GM19463 (cell line): ENCODE measurements around the gene VPREB3.

Experiments used
- ATAC-seq: cut with Tn5 transposase; IDR thresholded peaks from one replicate; pipeline ENCODE4 v1.9.1; 2021; ENCODE audit warnings: mild to moderate bottlenecking, moderate library complexity; ENCODE audit not compliant: unreplicated experiment

VPREB3 gene

DNA sequence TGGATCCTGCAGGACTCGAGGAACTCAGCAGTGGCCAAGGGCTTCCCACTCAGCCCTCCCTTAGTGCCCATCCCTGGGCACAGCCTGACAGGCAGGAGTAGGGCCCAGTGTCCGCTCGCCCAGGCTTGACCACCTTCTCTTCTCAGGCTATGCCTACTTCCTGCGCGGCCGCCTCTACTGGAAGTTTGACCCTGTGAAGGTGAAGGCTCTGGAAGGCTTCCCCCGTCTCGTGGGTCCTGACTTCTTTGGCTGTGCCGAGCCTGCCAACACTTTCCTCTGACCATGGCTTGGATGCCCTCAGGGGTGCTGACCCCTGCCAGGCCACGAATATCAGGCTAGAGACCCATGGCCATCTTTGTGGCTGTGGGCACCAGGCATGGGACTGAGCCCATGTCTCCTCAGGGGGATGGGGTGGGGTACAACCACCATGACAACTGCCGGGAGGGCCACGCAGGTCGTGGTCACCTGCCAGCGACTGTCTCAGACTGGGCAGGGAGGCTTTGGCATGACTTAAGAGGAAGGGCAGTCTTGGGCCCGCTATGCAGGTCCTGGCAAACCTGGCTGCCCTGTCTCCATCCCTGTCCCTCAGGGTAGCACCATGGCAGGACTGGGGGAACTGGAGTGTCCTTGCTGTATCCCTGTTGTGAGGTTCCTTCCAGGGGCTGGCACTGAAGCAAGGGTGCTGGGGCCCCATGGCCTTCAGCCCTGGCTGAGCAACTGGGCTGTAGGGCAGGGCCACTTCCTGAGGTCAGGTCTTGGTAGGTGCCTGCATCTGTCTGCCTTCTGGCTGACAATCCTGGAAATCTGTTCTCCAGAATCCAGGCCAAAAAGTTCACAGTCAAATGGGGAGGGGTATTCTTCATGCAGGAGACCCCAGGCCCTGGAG lies 29.3 kb upstream of the VPREB3 start:
- no peak for ATAC-seq

DNA sequence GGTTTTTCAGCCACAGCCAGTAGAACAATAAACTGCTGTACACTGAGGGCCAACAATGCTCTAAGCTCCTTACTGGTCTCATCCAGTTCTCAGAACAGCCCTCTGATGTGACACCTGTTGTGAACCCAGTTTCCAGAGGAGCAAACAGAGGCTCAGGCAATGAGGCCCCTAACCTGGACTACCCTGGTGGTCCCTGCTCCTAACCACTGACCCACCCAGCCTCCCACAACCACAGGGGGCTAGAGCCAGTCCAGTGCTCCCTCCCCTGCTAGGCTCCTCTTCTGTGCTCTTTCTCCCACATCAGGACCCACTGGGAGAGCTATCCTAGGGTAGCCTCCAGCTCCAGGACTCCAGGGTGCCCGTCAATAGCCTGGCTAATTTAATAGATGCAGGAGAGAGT lies 28.5 kb upstream of the VPREB3 start:
- ATAC-seq, result no peak

DNA sequence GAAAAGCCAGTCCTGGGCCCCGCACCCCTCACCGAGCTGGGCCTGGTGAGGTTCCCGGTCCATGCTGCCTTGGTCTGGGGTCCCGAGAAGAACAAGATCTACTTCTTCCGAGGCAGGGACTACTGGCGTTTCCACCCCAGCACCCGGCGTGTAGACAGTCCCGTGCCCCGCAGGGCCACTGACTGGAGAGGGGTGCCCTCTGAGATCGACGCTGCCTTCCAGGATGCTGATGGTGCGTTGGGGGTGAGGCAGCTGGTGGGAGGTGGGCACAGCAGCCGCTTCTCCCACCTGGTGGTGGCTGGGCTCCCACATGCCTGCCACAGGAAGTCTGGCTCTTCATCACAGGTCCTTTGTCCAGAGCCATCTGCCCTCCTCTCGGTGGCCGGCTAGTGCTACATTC lies 28.0 kb upstream of the VPREB3 start:
- ATAC-seq, result no peak

DNA sequence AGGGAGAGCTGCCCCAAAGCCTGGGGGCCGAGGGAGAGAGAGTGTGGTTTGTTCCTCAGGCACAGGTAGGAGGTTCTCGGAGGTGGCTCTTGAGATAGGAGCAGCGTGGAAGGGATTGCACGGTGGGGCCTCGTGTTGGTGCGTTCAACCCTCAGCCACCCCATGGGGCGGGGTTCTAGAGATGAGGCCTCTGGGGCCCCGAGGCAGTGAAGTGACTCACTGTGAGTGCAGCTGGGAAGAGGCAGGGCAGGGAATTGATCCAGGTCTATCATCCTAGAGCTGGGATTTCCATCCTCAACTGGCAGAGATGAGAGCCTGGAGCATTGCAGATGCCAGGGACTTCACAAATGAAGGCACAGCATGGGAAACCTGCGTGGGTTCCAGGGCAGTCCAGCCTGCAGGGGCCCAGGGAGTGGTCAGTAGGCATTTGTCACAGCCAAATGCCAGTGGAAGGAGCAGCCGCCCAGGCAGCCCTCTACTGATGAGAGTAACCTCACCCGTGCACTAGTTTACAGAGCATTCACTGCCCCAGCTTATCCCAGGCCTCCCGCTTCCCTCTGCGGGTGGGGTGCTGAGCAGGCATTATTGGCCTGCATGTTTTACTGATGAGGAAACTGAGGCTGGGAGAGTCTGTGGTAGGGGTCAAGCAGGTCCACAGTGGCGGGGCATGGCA lies 27.4 kb upstream of the VPREB3 start:
- ATAC-seq, result no peak

DNA sequence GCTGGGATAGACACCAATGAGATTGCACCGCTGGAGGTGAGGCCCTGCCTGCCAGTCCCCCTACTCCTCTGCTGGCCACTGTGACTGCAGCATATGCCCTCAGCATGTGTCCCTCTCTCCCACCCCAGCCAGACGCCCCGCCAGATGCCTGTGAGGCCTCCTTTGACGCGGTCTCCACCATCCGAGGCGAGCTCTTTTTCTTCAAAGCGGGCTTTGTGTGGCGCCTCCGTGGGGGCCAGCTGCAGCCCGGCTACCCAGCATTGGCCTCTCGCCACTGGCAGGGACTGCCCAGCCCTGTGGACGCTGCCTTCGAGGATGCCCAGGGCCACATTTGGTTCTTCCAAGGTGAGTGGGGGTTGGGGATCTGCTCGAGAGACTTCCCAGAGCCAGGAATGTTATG lies 26.8 kb upstream of the VPREB3 start:
- ATAC-seq, result no peak

DNA sequence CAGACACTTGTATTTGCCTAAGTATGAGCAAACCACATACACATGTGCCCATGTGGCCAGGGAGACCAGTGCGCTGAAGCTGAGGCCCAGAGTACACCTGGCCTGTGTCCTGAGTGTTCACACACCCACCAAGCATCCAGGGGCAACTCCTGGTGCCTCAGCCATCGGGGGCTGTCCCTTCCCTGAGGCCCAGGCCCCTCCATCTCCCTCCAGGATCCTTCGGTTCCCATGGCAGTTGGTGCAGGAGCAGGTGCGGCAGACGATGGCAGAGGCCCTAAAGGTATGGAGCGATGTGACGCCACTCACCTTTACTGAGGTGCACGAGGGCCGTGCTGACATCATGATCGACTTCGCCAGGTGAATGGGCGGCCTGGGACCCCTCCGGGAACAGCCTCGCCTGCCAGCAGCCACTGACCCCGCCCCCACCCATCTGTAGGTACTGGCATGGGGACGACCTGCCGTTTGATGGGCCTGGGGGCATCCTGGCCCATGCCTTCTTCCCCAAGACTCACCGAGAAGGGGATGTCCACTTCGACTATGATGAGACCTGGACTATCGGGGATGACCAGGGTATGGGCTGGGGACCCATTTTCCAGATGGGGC lies 26.0 kb upstream of the VPREB3 start:
- no peak for ATAC-seq

DNA sequence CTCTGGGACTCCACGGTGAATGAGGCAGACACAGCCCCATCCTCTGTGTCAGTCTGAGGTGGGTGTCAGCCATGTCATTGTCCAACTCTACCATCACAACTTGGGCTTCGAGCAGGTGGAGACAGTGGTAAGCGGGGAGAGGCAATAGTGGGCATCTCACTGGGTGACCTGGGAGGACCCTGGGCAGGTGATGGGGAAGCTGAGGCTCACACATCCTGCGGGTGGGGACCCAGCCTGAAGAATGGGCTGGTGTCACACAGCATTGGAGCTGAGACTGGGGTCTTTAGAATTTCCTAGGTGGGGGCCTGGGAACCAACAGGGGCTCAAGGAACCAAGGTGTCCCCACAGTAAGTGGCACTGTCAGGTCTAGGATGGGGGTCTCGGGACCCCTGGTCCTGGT lies 25.5 kb upstream of the VPREB3 start:
- no peak for ATAC-seq

DNA sequence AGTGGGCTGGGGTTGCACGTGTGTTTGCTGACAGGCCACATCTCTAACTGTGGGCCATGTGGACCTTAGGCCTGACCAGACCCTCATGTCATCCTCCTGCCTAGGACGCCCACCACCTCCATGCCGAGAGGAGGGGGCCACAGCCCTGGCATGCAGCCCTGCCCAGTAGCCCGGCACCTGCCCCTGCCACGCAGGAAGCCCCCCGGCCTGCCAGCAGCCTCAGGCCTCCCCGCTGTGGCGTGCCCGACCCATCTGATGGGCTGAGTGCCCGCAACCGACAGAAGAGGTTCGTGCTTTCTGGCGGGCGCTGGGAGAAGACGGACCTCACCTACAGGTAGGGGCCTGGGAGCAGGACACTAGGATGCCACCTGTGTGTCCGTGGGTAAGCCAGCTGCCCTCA lies 24.9 kb upstream of the VPREB3 start:
- no peak for ATAC-seq

DNA sequence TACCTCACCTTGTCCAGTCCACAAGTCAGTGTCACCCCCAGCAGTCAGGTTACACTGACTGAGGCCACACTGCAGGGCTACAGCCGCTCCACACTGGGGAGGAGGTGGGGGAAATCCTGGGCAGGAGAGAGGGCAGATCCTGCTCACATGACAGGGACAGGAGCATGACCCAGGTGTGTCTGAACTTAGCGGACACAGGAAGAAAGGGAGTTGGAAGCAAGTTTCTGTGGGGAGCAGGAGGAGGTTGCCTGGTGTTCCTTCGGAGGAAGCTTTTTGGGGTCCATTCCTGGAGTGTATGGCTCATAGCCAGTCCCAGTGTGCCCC lies 24.3 kb upstream of the VPREB3 start:
- no peak for ATAC-seq

DNA sequence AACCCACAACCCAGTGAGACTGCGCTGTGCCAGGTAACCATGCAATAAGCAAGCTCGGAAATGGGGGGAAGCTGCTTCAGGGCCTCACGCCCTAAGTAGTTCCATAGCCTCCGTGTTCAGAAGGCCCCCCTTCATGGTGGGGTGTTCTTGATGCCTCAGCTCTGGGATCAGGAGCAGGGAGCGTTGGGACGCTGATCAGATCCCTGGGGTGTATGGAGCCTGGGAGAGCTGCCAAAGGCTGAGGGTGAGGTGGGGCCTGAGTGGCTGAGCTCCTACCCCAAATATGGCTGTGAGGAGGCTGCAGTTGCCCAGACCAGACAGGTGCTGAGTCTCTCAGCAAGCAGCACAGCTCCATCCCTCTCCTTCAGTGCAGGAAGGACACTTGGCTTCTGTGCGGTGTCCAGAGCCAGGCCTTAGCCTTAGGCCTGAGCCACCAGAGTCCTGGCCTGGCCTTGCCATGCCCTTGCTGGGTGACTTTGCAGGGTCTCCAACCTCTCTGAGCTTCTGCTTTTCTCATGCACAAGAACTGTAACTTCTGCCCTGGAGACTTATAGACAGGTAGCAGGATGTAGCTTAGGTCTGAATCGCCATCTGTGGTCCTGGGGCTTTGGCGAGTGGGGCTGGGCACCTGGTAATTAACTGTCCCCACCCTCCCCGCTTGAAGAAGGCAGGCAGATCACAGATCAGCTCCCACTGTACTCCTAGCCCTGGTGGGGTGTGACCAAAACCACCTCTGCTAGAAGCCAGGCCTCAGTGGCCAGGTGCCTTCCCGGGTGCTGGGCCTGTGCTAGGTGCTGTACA lies 23.8 kb upstream of the VPREB3 start:
- ATAC-seq, result no peak

DNA sequence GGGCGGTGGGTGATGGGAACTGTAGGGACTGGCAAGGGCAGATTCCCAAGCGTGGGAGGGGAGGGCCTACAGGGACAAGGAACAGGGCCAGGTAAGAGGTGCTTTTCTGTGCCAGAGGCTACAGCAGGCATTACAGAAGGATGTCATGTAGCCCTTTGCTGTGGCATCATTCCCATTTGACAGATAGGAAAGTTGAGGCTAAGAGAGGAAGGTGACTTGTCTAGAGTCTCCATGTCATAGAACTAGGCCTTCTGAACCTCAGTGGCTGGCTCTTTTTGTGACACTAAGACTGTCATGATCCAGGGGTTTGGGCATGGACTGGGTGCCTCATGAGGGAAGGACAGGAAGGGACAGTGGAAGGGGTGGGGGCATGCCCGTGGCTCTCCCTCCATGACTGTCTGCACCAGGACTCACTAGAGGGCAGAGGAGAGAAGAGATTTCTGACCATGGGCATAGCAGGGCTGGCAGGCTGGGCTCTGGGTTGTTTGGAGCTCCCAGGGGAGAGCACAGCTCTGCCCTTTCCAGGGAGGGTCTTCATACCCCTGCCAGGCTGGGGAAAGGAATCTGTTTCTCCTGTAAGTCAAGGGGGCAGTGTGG lies 21.7 kb upstream of the VPREB3 start:
- ATAC-seq, result no peak

DNA sequence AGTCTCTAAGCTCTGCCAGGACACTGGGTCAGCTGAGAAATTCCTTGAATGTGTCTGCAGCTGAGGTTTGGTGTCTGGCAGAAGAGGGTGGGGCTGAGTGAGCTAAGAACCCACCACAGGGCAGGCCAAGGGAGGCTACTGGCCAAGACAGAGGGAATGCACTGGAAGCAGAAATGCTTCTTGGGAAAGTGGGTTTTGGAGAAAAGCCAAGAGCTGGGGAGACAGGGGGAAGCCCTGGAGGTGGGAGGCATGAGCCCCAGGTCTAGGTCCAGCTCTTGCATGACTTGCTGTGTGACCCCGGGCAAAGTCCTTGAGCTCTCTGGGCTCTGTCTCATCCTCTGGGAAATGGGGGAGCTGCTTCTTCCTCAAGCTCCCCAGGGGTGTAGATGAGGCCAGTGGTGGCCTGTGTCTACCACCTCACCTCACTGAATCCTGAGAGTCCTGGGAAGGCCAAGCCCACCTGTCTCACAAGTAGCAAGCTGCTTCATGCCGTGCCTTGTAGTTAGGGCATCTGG lies 20.8 kb upstream of the VPREB3 start:
- no peak for ATAC-seq

DNA sequence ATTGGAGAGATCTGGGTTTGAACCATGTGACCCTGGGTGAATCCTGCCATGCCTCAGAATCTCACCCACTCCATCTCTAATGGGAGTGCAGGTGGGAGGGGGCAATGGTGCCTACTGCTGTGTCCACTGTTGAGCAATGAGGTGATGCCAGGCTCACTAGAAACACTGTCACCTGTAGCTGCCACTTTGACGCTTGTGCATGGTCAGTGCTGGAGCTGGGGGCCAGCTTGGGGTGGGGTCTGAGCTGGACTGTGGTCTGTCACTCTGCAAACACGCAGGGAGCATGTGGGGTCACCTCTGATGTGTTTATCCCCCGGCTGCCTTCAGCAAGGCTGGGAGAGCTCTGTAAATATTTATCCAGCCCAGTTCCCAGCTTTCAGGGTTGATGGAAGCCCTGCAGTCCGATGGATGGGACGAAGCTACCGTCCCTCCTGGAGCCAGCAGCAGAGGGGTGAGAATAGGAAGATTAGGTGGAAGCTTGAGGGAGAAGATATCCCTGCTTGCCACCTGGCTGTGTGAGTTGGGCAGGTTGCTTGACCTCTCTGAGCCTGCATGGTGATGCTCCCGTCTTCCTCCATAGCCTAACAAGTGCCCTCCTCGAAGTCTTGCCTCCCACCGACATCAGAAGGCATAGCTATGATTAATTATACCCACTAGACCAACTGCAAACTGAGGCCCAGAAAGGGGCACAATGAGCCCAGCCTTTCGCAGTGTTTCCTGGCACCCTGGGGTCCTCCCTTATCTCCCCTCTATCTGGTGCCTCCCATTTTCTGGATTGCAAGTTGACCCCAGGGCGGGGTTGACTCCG lies 20.1 kb upstream of the VPREB3 start:
- no peak for ATAC-seq

DNA sequence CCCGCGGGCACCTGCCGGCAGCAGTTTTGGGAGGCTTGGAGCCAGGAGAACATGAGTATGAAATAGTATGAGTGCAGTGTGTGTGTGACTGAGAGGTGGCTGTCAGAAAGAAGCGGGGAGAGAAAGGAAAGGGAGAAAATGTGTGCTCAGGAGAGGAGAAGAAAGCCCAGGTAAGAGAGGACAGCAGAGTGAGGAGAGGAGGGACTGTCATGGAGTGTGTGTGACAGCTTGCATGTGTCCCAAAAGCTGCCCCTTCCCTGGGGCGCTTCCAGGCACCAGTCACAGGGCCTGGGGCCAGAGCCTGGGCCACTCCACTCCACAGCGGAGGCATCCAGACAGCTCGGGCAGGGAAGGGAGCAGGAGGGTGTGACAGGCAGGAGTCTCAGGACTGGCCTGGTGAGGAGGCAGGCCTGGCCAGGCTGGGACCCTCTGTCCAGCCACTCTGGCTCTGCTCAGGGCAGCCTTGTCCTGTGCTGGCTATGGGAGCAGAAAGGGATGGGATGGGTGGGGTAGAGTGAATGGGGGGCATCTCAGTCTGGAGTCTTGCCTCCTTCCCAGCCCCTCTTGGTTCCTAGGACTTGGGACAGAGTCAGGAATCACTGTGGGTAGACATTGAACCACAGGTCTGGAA lies 19.4 kb upstream of the VPREB3 start:
- ATAC-seq, result no peak

DNA sequence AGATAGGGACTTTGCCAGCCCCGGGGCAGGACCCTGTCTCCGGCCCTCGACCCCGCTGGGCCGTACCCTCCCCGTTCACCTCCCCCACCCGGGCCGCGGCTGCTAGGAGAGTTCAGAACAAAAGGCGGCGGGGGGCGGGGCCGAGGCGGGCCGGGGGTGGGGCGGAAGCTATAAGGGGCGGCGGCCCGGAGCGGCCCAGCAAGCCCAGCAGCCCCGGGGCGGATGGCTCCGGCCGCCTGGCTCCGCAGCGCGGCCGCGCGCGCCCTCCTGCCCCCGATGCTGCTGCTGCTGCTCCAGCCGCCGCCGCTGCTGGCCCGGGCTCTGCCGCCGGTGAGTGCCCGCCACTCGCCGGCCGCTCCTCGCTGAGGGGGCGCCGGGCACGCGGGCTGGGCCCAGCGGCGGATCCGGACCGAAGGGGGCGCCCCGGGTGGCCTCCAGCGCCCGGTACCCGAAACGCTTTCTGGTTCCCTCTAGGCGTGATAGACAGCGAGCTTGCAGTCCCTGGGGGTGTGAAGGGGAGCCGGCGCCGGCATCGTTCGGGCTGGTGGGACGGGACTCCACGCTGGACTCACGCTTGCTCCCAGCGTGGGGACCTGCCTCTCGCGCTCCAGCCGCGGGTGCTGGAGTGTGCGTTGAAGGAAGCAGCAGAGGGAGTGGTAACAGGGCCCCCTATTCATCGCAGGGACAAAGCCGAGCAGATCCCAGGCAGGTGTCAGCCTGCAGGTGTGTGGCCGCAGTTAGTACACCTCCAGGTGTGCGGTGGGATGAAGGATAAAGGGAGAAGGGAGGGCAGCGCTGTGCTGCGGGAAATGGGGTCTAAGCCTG lies 18.6 kb upstream of the VPREB3 start, which contains the start of gene MMP11:
Gene MMP11, plus strand, starts transcription at position 201 of the 825 bp plus-strand sequence. Its CDS starts 22 bp downstream, at position 223.
- no peak for ATAC-seq

DNA sequence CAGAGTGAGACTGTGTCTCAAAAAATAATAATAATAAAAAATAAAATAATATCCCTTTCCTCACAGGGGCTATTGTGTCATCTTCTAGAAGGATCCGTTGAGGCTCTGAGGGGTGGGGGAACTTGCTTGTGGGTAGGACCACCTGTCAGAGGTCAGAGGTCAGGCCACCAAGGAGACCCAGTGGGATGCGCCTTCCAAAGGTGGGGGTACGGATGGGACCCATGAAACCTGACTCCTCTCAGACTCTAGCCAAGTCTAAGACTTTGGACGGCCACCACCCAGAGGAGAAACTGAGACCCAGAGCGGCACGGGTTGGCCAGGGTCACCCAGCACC lies 18.1 kb upstream of the VPREB3 start:
- ATAC-seq, result no peak

DNA sequence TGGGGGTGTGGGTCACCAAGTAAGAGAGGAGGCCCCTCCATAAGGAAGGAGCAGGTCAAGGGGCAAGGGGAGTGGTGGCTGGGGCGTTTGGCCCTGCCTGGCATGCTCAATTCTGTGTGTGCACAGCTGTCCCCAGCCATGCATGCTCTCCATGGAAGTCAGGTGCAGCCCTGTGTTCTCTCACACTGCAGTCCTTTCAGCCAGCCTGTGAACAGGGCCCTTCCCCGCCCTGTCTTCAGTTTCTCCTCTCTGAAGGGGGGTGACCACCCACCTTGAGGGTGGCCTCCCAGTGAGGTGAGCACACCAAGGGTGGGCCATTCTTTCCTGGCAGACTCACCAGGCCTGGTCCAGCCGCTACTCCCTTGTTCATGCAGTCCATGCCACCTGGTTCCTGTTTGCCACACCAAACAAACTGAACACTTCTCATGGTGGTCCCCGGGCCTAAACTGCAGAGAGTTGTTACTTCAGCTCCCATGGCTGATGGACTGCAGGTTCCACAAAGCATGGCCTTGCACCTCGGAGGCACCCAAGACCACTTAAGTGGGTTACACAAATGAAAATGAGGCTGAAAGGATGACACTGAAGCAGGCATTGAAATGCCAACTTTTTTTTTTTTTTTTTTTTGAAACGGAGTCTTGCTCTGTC lies 15.2 kb upstream of the VPREB3 start:
- ATAC-seq, result no peak
